LNCaP clone FGC (cell line): ENCODE results near the gene ALDOA.

Experiments used
- DNase-seq: peaks from one replicate; pipeline ENCODE4 v3.0.0-alpha.2; 2011; ENCODE audit warnings: low read depth
- H3K4me3 ChIP-seq: 2 replicates; pipeline ENCODE4 v1.5.1; 2011; ENCODE audit warnings: mild to moderate bottlenecking, low read depth, low read length, control low read depth
- CTCF ChIP-seq: IDR thresholded peaks from 2 replicates; pipeline ENCODE4 v1.5.1; 2012; ENCODE audit warnings: mild to moderate bottlenecking; ENCODE audit not compliant: control insufficient read depth, insufficient read depth; ENCODE audit errors: extremely low read depth

The ALDOA gene

DNA sequence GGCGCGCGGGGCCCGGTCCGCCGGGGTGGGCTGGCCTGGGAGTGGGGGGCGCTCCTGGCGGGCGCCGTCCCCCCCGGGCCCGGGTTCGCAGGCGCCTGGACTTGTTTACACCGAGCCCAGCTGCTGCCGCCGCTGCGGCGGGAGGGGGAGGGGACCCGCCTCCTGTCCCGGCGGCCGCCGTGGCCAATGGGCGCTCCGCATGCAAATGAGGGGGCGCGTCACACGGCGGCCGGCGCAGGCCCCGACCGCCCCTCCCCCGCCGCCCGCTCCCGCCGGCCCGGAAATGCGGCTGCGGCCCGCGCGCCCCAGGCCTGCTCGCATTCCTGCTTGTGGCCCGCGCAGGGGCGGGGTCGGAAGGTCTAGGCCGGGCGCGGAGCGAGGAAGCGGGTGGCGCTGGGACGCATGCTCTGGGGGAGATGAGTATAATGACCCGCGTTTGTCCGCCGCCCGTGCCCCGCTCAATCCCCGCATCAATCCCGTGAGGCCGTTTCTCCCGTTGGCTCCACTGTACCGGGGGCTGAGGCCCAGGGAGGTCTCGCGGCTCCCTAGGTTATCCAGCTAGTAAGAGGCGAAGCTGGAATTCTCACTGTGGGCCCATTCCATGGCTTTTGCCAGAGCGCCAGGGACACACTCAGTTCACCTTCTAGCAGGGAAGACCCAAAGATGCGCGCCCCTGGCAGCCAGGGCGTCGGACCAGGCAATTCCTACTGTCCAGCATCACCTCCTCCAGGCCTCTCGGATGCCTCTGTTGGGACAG lies 30.7 kb downstream of the ALDOA start, which contains the start of gene YPEL3:
Gene YPEL3, minus strand, starts transcription at position 109 of the 757 bp plus-strand sequence. CDS start 731 bp downstream, outside the sequence.
- peak within 1 kb of the TSS; percentile 53 for H3K4me3 ChIP-seq
- TF ChIP-seq CTCF, result no peak
- peak; percentile 41 for DNase-seq

- peak overlapping the region; percentile 51 for H3K4me3 ChIP-seq
- no peak for TF ChIP-seq CTCF
Observed at GRCh38 chr16:30096862-30097563, 31.5 kb downstream of the ALDOA start.

DNA sequence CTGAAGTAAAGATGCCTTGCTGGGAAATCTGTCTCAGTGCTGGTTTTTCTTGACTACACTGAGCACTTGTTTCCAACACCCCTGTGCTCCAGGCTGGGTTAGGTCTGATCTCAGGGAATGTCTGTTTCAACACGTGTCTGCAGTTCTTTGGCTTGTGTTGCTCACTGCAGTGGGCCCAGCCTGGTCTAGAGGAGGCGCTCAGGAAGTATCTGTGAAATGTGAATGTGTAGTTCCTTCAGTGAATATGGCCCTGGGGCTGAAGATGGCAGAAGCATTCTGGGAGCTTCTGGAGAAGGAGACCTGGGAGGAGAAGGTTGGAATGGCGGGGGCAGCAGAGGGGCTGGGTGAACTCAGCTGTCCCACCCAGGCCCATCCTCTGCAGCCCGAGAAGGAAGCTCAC lies 38.5 kb downstream of the ALDOA start:
- no peak for DNase-seq
- no peak overlapping the region for H3K4me3 ChIP-seq
- no peak for TF ChIP-seq CTCF

More at GRCh38 chr16:30096862-30097563, 31.5 kb downstream of the ALDOA start:
- DNase-seq, result no peak

DNA sequence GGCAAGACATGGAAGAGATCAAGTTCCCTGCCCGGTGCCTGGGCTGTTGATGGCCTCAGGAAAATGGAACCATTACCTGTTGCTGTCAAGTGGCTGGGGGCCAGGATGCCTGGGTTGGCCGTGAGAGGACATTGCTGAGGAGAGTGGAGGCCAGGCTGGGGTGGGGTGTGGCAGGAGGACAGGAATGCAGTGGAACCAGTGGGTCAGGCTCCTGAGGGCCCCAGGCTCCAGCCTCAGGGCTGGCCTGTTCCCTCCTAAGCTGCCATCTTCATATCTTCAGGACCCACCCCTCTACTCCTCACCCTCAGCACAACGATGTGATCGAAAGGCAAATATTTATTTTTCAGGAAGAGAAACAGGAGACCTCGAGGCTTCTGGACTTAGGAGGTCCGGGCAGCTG lies 38.9 kb downstream of the ALDOA start:
- H3K4me3 ChIP-seq, result no peak overlapping the region
- TF ChIP-seq CTCF, result no peak
- peak; percentile 17 for DNase-seq

DNA sequence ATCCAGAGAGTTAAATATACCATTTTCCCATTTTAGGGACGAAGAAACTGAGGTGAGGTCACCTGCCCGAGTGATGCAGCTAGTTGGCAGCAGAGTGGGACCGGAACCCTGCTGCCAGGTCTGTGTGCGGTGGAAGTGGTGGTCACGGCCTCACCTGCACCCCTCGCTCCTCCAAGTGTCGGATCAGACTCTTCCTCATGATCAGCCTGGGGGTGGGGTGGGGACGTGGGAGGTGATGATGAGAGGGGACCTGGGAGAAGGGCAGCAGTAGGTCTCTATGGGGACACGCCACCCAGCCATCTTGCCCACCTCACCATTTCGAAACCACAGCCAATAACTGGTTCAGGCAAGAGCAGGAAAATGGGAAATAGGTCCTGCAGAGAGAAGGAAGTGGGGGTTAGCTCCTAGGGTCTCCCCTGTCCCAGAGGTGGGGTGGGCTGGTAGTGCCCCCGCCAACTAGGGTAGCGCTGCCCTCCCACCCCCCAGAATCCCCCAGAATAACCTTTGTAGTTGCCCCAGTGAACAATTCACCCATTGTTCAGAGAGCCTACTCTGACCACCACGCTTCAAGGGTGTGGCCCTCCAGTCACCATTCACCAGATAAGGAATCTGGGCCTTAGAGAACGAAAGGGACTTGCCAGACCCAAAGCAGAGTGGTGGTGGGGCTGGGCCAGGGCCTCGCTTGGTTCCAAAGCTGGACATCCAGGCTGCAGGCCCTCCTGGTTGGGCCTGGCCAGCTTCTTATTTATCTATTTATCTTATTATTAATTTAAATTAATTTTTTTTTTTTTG lies 42.7 kb downstream of the ALDOA start:
- TF ChIP-seq CTCF, result no peak
- no peak overlapping the region for H3K4me3 ChIP-seq
- no peak for DNase-seq

- no peak for TF ChIP-seq CTCF
- DNase-seq, result no peak
- H3K4me3 ChIP-seq, result no peak overlapping the region
Observed at GRCh38 chr16:30110661-30111060, 45.1 kb downstream of the ALDOA start.
